HG03025 (cell line): ENCODE results near the gene PTEN.

Experiments
- ATAC-seq: cut with Tn5 transposase; IDR thresholded peaks from one replicate; pipeline ENCODE4 v1.9.1; 2021; ENCODE audit warnings: mild to moderate bottlenecking, moderate library complexity; ENCODE audit not compliant: unreplicated experiment, low FRiP score

The PTEN gene

GRCh38 chr10:87961314-87961713 is 97.9 kb downstream of the PTEN start:
- ATAC-seq = no peak

- no peak for ATAC-seq
Observed at GRCh38 chr10:87966459-87966858, 103.0 kb downstream of the PTEN start.

GRCh38 chr10:87973635-87974034 is 110.2 kb downstream of the PTEN start:
- ATAC-seq = no peak

GRCh38 chr10:87974130-87974529 is 110.7 kb downstream of the PTEN start:
- no peak for ATAC-seq

- no peak for ATAC-seq
Observed at GRCh38 chr10:87974769-87975168, 111.3 kb downstream of the PTEN start.

- no peak for ATAC-seq
Observed at GRCh38 chr10:87976101-87976743, 112.8 kb downstream of the PTEN start.

- no peak for ATAC-seq
Observed at GRCh38 chr10:87978166-87978565, 114.7 kb downstream of the PTEN start.

- no peak for ATAC-seq
Observed at GRCh38 chr10:87979847-87980246, 116.4 kb downstream of the PTEN start.

GRCh38 chr10:87983716-87984115 is 120.3 kb downstream of the PTEN start:
- no peak for ATAC-seq

- no peak for ATAC-seq
Observed at GRCh38 chr10:87987206-87987605, 123.8 kb downstream of the PTEN start.

- no peak for ATAC-seq
Observed at GRCh38 chr10:87991946-87992345, 128.5 kb downstream of the PTEN start.

- ATAC-seq = no peak
Observed at GRCh38 chr10:88004451-88004850, 141.0 kb downstream of the PTEN start.

GRCh38 chr10:88006261-88006660 is 142.8 kb downstream of the PTEN start:
- ATAC-seq = no peak

GRCh38 chr10:88008866-88009470 is 145.5 kb downstream of the PTEN start:
- no peak for ATAC-seq

- ATAC-seq = no peak
Observed at GRCh38 chr10:88012641-88013040, 149.2 kb downstream of the PTEN start.

GRCh38 chr10:88017781-88018180 is 154.4 kb downstream of the PTEN start:
- ATAC-seq = no peak

GRCh38 chr10:88019753-88020152 is 156.3 kb downstream of the PTEN start:
- ATAC-seq = no peak
